Endothelial cell of umbilical vein (primary cell): ENCODE data around the gene MAFB.

ENCODE experiments used
- CTCF ChIP-seq, 2 donors: IDR thresholded peaks; 1 replicate in 1 of 2; 2 replicates in 1 of 2; pipeline ENCODE4 v1.5.1; 2011; ENCODE audit warnings: low read length in 2 of 2, mild to moderate bottlenecking in 2 of 2, moderate library complexity in 2 of 2, control low read depth in 1 of 2, inconsistent platforms in 1 of 2, low read depth in 1 of 2; ENCODE audit not compliant: insufficient read depth in 1 of 2; ENCODE audit errors: extremely low read depth in 1 of 2
- EZH2 ChIP-seq: IDR thresholded peaks from 2 replicates; pipeline ENCODE4 v1.6.1; 2012; ENCODE audit warnings: borderline replicate concordance, low read depth, mild to moderate bottlenecking, moderate library complexity, low read length, inconsistent platforms; ENCODE audit not compliant: severe bottlenecking
- FOS ChIP-seq: IDR thresholded peaks from 2 replicates; pipeline ENCODE4 v1.6.1; 2011; ENCODE audit warnings: mild to moderate bottlenecking, low read length, moderate library complexity, borderline replicate concordance; ENCODE audit not compliant: insufficient read depth
- GATA2 ChIP-seq: IDR thresholded peaks from 2 replicates; pipeline ENCODE4 v1.7.0; 2011; ENCODE audit warnings: low read depth, mild to moderate bottlenecking, moderate library complexity, mixed read lengths, low read length; ENCODE audit not compliant: insufficient read length, insufficient read depth
- JUN ChIP-seq: IDR thresholded peaks from 2 replicates; pipeline ENCODE4 v1.6.1; 2011; ENCODE audit warnings: borderline replicate concordance, low read depth; ENCODE audit not compliant: insufficient read length, insufficient read depth
- POLR2A ChIP-seq: IDR thresholded peaks from 2 replicates; pipeline ENCODE4 v1.6.1; 2012; ENCODE audit warnings: low read depth, mild to moderate bottlenecking, control low read depth, low read length
- POLR2AphosphoS5 ChIP-seq: IDR thresholded peaks from 2 replicates; pipeline ENCODE4 v1.6.1; 2012; ENCODE audit warnings: low read depth, mild to moderate bottlenecking, control low read depth, low read length, moderate library complexity; ENCODE audit not compliant: insufficient read depth

- TF ChIP-seq CTCF (IDR thresholded peaks at IDR 0.05; ENCODE audit: extremely low read depth in 1 of 2, insufficient read depth in 1 of 2, low read depth in 1 of 2, low read length in 2 of 2) (no peak), JUN (no peak), POLR2A (no peak), POLR2AphosphoS5 (no peak), EZH2 (no peak), GATA2 (no peak), FOS (no peak)
These were observed 47.8 kb downstream of the MAFB start for GRCh38 chr20:40641202-40641601.
